ENCODE data around the gene VIL1. TPM values are rescaled to one million over a fixed set of nuclear protein-coding genes. Genes with fewer than 3 reads are reported as not detected.
A peak's percentile ranks its signal among the peaks of the same experiment; 100 is the strongest.

Gene VIL1
- total and polyA plus RNA-seq, 2 of the 13 experiments (the other 11 are each of a cell fraction or from before 2014, with no cell fraction given), result 287 to 301 TPM

DNA sequence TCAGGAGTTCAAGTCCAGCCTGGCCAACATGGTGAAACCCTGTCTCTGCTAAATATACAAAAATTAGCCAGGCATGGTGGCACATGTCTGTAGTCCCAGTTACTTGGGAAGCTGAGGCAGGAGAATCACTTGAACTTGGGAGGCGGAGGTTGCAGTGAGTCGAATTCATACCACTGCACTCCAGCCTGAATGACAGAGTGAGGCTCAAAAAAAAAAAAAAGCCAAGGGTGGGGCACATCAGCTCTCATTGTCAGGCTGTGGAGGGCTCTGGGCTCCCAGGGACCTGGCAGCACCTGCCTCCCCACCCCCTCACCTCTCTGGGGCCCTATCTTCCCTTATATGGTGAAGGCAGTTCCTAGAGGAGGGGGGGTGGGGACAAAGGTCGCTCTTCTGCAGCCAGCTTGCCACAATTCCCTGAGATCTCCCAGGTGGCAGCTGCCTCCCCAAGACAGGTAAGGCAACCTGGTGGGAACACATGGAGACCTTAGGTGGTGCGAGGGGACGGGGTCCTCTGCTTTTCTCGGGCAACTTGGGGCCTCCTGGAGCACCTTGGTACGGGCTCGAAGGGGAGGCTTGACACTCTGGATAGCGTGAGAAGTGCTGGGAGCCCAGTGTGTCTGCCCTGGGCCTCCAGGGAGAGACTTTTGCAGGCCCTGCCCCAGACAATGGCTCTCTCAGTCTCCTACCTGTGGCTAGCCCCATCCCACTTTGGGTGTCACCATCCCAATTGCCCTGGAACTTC is at the start of gene VIL1 (continued):
- TF ChIP-seq NFAT5 (CRISPR knock-in tag; IDR thresholded peaks at IDR 0.05), result no peak
- 0 out of 2 replicates have a peak, but pooled peaks have one; percentile 43 for TF ChIP-seq MAZ (IDR thresholded peaks at IDR 0.05; ENCODE audit: borderline replicate concordance, low read depth, low read length)
- peak; percentile 87 for TF ChIP-seq MAZ (CRISPR knock-in tag; IDR thresholded peaks at IDR 0.05; ENCODE audit: low read depth)
- TF ChIP-seq ZFX (CRISPR knock-in tag; IDR thresholded peaks at IDR 0.05; ENCODE audit: low read depth), result peak; percentile 92
- TF ChIP-seq ZNF720 (CRISPR knock-in tag; IDR thresholded peaks at IDR 0.05), result no peak
- TF ChIP-seq, protein P1, sequence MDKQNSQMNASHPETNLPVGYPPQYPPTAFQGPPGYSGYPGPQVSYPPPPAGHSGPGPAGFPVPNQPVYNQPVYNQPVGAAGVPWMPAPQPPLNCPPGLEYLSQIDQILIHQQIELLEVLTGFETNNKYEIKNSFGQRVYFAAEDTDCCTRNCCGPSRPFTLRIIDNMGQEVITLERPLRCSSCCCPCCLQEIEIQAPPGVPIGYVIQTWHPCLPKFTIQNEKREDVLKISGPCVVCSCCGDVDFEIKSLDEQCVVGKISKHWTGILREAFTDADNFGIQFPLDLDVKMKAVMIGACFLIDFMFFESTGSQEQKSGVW (CRISPR knock-in tag; IDR thresholded peaks at IDR 0.05; ENCODE audit: borderline replicate concordance), result no peak
- TF ChIP-seq, protein P2, sequence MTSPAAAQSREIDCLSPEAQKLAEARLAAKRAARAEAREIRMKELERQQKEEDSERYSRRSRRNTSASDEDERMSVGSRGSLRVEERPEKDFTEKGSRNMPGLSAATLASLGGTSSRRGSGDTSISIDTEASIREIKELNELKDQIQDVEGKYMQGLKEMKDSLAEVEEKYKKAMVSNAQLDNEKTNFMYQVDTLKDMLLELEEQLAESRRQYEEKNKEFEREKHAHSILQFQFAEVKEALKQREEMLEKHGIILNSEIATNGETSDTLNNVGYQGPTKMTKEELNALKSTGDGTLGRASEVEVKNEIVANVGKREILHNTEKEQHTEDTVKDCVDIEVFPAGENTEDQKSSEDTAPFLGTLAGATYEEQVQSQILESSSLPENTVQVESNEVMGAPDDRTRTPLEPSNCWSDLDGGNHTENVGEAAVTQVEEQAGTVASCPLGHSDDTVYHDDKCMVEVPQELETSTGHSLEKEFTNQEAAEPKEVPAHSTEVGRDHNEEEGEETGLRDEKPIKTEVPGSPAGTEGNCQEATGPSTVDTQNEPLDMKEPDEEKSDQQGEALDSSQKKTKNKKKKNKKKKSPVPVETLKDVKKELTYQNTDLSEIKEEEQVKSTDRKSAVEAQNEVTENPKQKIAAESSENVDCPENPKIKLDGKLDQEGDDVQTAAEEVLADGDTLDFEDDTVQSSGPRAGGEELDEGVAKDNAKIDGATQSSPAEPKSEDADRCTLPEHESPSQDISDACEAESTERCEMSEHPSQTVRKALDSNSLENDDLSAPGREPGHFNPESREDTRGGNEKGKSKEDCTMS (CRISPR knock-in tag; conservative IDR thresholded peaks at IDR 0.05), result no peak
- TF ChIP-seq REPIN1 (CRISPR knock-in tag; IDR thresholded peaks at IDR 0.05; ENCODE audit: borderline replicate concordance, low read depth), result no peak
- peak; percentile 87; the same call in 1 of the 2 replicates for TF ChIP-seq SNAI1 (CRISPR knock-in tag; IDR thresholded peaks at IDR 0.05; ENCODE audit: borderline replicate concordance)
- no peak for TF ChIP-seq GTF3A (CRISPR knock-in tag; conservative IDR thresholded peaks at IDR 0.05)
- no peak for TF ChIP-seq DNMT1 (CRISPR knock-in tag; IDR thresholded peaks at IDR 0.05)
- TF ChIP-seq, protein P3, sequence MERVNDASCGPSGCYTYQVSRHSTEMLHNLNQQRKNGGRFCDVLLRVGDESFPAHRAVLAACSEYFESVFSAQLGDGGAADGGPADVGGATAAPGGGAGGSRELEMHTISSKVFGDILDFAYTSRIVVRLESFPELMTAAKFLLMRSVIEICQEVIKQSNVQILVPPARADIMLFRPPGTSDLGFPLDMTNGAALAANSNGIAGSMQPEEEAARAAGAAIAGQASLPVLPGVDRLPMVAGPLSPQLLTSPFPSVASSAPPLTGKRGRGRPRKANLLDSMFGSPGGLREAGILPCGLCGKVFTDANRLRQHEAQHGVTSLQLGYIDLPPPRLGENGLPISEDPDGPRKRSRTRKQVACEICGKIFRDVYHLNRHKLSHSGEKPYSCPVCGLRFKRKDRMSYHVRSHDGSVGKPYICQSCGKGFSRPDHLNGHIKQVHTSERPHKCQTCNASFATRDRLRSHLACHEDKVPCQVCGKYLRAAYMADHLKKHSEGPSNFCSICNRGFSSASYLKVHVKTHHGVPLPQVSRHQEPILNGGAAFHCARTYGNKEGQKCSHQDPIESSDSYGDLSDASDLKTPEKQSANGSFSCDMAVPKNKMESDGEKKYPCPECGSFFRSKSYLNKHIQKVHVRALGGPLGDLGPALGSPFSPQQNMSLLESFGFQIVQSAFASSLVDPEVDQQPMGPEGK (CRISPR knock-in tag; IDR thresholded peaks at IDR 0.05), result peak; percentile 97
- TF ChIP-seq, protein P4, sequence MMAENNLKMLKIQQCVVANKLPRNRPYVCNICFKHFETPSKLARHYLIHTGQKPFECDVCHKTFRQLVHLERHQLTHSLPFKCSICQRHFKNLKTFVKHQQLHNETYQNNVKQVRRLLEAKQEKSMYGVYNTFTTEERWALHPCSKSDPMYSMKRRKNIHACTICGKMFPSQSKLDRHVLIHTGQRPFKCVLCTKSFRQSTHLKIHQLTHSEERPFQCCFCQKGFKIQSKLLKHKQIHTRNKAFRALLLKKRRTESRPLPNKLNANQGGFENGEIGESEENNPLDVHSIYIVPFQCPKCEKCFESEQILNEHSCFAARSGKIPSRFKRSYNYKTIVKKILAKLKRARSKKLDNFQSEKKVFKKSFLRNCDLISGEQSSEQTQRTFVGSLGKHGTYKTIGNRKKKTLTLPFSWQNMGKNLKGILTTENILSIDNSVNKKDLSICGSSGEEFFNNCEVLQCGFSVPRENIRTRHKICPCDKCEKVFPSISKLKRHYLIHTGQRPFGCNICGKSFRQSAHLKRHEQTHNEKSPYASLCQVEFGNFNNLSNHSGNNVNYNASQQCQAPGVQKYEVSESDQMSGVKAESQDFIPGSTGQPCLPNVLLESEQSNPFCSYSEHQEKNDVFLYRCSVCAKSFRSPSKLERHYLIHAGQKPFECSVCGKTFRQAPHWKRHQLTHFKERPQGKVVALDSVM (CRISPR knock-in tag; IDR thresholded peaks at IDR 0.05), result peak; percentile 11; the same call in 1 of the 2 replicates
- TF ChIP-seq ZC3H13 (CRISPR knock-in tag; IDR thresholded peaks at IDR 0.05), result no peak

Measured in HepG2 (cell line).